Mesodermal cell (in vitro differentiated cells): Measurements from ENCODE around the gene C12orf50. TPM values are rescaled to one million over a fixed set of nuclear protein-coding genes. Genes with fewer than 3 reads are reported as not detected.

Experiments
- H3K27ac ChIP-seq: 2 replicates; pipeline ENCODE4 v1.7.0; 2013; ENCODE audit warnings: mild to moderate bottlenecking, low read depth, low read length, moderate library complexity; ENCODE audit not compliant: severe bottlenecking
- H3K36me3 ChIP-seq: 2 replicates; pipeline ENCODE4 v1.7.1; 2013; ENCODE audit warnings: mild to moderate bottlenecking, low read length, moderate library complexity; ENCODE audit not compliant: control insufficient read depth, insufficient read depth
- H3K4me1 ChIP-seq: one replicate; pipeline ENCODE4 v1.7.1; 2013; ENCODE audit warnings: mild to moderate bottlenecking, low read length; ENCODE audit not compliant: insufficient read depth, control insufficient read depth, poor library complexity, severe bottlenecking
- H3K4me3 ChIP-seq: 2 replicates; pipeline ENCODE4 v1.7.0; 2013; ENCODE audit warnings: low read length, control low read depth, mild to moderate bottlenecking; ENCODE audit not compliant: insufficient read depth, poor library complexity, severe bottlenecking; ENCODE audit errors: extremely low read depth
- H3K9me3 ChIP-seq: 2 replicates; pipeline ENCODE4 v1.7.1; 2013; ENCODE audit warnings: mild to moderate bottlenecking, low read length, moderate library complexity; ENCODE audit not compliant: control insufficient read depth
- WGBS, 2 experiments: methylation state at CpG; one replicate each; pipeline ENCODE4 v1.1.5; 2013; ENCODE audit warnings: missing lambda C conversion rate in 2 of 2; ENCODE audit not compliant: insufficient coverage in 2 of 2; 5-methylcytosine and 5-hydroxymethylcytosine counted together
- polyA plus RNA-seq, 2 experiments: library from polyadenylated mRNA; stranded (reverse); fragments of 50-300 nt; gene quantifications; one replicate each; pipeline ENCODE4 v1.2.3, GENCODE V29; 2013

Gene C12orf50, protein sequence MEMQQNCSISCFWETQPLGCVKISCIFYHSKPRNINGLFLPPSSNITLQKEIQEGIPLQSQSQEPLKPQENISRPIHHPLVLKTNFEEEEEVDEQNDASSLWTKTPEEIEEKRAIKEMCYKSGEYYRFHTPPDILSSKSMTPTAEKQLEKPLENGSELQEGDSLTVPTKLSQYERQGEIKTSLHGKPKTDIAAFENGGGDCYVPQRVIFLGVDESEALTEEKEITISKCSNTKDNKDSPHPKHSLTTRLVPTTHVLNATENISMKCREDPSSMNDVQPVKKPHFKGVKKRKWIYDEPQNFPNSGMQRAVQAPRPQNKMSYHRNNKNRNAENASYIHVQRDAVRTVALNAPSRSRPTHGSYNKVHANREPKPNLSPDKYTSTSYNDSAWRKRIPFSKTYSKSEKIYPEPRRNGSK
- polyA plus RNA-seq (2013, experiment 1 of 2): not detected
- polyA plus RNA-seq (2013, experiment 2 of 2): not detected

DNA sequence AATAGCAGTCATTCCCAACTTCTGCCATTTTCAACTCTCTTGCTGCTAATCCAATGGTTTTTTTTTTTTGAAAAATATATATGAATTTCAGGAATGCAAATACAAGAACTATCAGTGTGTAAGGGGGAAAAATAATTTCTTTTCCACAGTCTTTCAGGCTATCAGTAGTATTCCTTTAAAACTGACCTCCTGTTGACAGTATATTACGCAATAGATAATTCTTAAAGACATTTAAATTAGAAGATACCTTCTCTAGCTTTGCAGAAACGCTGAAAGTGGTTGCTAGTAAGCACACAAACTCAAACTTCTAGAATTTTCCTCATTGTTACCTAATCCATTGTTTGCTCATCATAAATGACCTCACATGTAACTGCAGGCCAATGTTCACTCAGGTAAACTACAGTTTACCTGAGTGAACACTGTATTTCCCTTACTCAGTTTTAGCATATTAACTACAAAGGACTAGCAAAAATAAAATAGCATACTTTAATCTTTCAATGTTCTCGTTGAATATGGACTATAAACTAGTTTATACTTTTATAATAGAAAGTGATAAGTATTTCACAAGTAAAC lies at the start of gene C12orf50:
Gene C12orf50 (minus strand): TSS at position 309 of the 573 bp plus-strand sequence. CDS start 2,439 bp downstream, outside the sequence.
- Histone ChIP-seq H3K9me3 (no peaks in the 10 kb centered on the region), H3K27ac (no peak within 1 kb of the TSS), H3K4me3 (no peak within 1 kb of the TSS), H3K36me3 (no peaks in the 10 kb centered on the region), H3K4me1 (no peaks in the 10 kb centered on the region)
- WGBS, 2 experiments: 70 to 86% methylated on average over 1 to 2 of the region's 3 CpGs

DNA sequence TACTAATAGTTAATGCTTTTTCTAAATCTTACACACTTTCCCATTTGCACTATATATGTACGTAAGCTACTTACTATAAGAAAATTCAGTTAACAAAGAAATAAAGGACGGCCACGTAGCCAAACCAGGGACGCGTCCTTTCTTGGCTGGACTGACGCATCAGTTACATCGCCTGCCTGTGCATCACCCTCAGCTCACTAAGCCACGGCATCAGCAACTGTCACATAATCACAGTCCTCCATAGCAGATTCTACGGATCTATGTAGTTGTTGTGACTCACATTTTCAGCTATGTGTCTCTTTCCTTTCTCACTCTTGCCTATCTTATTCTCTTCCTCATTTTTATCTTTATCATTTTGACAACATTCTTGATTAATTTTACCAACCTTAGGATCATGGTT lies 38.1 kb upstream of the C12orf50 start:
- Histone ChIP-seq H3K36me3 (peaks cover 5% of the 10 kb centered on the region), H3K27ac (no peak overlapping the region)
- 96 to 97% methylated on average over 8 of the region's 9 CpGs for WGBS, 2 experiments

DNA sequence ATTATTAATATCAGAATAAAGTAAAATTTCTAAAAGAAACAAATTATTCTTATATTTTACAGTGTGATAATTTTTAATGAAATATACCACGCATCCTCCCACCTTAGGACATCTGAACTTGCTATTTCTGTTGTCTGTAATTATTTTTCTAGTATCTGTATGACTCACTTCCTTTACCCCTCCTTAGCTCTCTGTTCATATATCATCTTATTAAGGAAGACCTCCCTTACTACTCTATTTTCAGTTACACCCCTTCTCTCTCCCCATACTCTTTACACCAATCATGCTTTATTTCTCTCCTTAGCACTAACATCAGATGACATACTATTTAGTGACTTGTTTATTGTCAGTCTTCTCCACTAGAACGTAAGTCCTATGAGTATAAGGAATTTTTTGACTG lies 34.2 kb upstream of the C12orf50 start:
- peaks cover 20% of the 10 kb centered on the region for H3K36me3 ChIP-seq

More for the DNA sequence above, 38.1 kb upstream of the C12orf50 start:
- no peaks in the 10 kb centered on the region for H3K9me3 ChIP-seq
- no peak overlapping the region for H3K4me3 ChIP-seq
- H3K4me1 ChIP-seq: no peaks in the 10 kb centered on the region

DNA sequence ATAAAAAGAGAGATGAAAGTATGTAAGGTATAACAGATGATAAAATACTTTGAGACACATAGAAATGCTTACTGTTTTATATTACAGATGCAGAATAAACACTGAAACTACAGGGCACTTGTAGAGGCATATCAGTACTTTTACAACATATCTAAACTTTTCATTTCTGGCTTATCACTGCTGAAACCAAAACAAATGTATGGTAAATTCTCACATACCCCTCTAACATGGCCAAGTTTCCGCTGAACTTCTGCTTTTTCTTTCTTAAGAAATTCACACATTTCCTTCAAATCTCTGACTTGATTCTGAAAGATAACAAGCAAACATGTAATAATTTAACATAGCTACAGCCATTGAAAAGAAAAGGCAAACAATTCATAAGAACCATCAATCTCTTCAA lies 33.3 kb upstream of the C12orf50 start:
- Histone ChIP-seq H3K9me3 (no peaks in the 10 kb centered on the region), H3K4me3 (no peak overlapping the region), H3K27ac (no peak overlapping the region), H3K36me3 (peaks cover 21% of the 10 kb centered on the region), H3K4me1 (no peaks in the 10 kb centered on the region)
- 79 to 100% methylated on average over 1 of the region's 1 CpG for WGBS, 2 experiments

More for the DNA sequence above, 34.2 kb upstream of the C12orf50 start:
- Histone ChIP-seq H3K9me3 (no peaks in the 10 kb centered on the region), H3K4me3 (no peak overlapping the region), H3K4me1 (no peaks in the 10 kb centered on the region), H3K27ac (no peak overlapping the region)
- WGBS, 2 experiments: no CpG with 5 or more reads among the region's 2 CpGs

DNA sequence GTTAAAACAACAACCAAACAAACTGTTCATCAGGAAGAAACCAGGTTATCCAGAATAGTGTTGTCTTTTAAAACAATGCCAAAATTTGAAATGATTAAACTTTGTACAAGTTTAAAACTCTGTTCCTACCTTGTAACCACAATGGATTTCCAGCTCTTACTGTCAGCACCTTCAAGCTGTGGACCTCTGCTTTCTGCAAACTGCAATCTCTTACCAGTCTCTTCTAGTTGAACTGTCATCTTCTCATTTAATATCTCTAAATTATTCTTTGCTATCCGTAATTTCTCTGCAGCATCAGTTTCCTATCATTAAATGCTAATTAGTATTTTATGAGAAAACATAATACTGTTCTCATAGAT lies 29.5 kb upstream of the C12orf50 start:
- peaks cover 34% of the 10 kb centered on the region for H3K36me3 ChIP-seq
- WGBS, 2 experiments: no CpG with 5 or more reads among the region's 1 CpG
- H3K4me1 ChIP-seq: no peaks in the 10 kb centered on the region

DNA sequence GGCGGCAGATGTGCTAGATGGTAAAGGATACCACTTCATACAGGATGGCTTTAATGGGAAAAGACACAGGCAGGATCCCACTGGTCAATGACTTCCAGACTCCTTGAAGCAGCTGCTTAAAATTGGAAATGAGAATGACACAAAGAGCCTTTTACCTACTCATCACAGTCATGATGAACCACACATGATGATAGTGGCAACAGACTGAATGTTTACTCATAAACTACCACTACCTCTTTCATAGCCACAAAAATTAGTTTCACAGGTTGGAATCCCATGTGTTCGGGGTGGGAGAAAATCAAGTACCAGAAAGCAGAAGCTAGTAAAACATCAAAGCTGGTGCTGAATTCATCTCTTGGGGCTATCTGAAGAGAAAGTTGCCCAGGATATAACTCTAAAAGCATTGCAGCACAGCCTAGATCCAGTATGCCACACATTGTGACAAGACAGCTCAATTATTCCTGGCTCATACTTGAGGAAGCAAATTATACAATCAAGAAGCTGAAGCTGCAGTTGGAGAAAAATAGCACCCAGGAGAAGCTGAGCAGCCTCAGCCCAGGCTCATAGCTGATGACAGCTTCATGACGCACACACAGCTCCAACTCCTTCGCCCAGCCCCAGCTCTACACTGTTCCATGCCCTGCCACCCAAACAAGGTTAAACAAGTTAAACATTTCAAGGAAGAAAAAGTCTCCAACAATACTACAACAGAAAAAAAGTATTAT lies 29.0 kb upstream of the C12orf50 start:
- WGBS, 2 experiments: 75 to 100% methylated on average over 1 to 2 of the region's 4 CpGs
- H3K27ac ChIP-seq: no peak overlapping the region
- no peaks in the 10 kb centered on the region for H3K9me3 ChIP-seq
- H3K4me3 ChIP-seq: no peak overlapping the region
- no peaks in the 10 kb centered on the region for H3K4me1 ChIP-seq
- H3K36me3 ChIP-seq: peaks cover 34% of the 10 kb centered on the region

More for the DNA sequence above, 29.5 kb upstream of the C12orf50 start:
- Histone ChIP-seq H3K4me3 (no peak overlapping the region), H3K9me3 (no peaks in the 10 kb centered on the region), H3K27ac (no peak overlapping the region)

DNA sequence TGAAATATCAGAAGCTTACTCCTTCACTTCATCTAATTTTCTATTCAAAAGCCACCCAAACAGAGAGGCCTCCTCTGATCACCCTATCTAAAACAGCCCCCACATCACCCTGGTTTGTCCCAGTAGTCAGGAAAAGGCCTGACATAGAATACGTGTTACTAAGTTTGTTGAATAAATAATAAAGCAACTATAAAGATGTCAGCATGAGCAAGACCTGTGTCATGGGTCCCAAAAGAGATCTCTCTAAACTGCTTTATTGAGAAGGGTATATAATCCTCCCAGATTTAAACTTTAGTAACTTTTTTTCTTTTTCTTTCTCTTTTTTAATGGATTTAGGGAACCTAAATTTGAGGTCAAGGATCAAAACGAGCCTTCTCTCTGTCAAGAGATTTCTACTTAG lies 27.4 kb upstream of the C12orf50 start:
- Histone ChIP-seq H3K9me3 (no peaks in the 10 kb centered on the region), H3K4me1 (no peaks in the 10 kb centered on the region), H3K36me3 (peaks cover 27% of the 10 kb centered on the region), H3K27ac (no peak overlapping the region), H3K4me3 (no peak overlapping the region)
- 100% methylated on average over 1 of the region's 2 CpGs; no CpG with 5 or more reads in 1 of the 2 experiments for WGBS, 2 experiments

DNA sequence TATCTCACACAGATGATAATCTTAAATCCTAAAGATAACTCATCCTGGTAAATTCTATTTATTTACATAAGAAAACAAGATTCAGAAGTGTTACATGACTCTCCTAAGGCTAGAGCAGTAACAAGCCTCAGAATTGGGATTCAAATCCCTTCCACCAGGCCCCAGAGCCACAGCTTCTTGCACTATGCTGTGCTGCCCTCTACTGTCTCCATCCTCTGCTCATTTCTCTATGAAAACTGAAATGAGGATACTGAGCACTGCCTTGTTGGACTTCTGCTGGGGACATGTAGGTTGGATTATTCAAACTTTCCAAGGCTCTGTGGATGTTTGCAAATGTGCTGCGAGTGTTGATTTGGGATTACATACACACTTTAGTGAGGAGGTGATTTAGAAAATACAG lies 23.5 kb upstream of the C12orf50 start:
- no peak overlapping the region for H3K4me3 ChIP-seq
- no peaks in the 10 kb centered on the region for H3K9me3 ChIP-seq
- WGBS, 2 experiments: no CpG with 5 or more reads among the region's 1 CpG
- H3K27ac ChIP-seq: no peak overlapping the region
- peaks cover 26% of the 10 kb centered on the region for H3K36me3 ChIP-seq
- H3K4me1 ChIP-seq: no peaks in the 10 kb centered on the region

DNA sequence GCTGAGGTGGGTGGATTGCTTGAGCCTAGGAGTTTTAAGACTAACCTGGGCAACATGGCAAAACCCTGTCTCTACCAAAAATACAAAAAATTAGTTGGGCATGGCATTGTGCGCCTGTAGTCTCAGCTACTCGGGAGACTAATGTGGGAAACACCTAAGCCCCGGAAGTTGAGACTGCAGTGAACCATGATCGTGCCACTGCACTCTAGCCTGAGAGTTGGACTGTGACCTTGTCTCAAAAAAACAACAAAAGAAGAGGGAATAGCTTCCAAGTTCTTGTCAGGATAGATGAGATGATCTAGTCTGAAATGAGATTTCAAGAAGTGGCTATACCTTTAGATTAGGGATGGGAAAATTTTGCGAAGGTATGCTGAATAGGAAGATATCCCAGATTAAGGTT lies 14.8 kb upstream of the C12orf50 start:
- Histone ChIP-seq H3K27ac (no peak overlapping the region), H3K36me3 (peaks cover 50% of the 10 kb centered on the region), H3K9me3 (no peaks in the 10 kb centered on the region), H3K4me3 (no peak overlapping the region), H3K4me1 (no peaks in the 10 kb centered on the region)
- 89 to 94% methylated on average over 5 of the region's 5 CpGs for WGBS, 2 experiments

DNA sequence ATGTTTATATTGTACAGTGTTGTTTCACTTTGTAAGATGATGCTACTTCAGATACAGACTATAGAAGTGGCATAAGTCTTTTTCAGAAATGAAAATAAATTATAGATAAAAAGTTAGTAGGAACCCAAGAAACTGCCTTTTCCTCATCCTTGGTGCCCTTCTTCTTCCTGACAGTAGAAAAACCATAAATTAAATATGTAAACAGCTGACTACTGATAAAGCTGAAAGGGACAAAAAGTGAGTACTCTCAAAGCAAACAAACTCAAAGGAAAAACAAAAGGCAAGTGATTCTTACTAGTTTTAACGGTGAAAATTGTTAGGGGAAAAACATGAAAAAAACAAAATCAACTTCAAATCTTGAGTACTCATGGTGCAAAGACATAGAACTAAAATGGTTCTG lies 8.6 kb upstream of the C12orf50 start:
- no peak overlapping the region for H3K27ac ChIP-seq
- no CpG with 5 or more reads among the region's 1 CpG for whole genome bisulfite sequencing, 2 experiments
- H3K9me3 ChIP-seq: no peaks in the 10 kb centered on the region
- H3K4me3 ChIP-seq: no peak overlapping the region
- peaks cover 5% of the 10 kb centered on the region for H3K36me3 ChIP-seq
- H3K4me1 ChIP-seq: peaks cover 6% of the 10 kb centered on the region
